Globus pallidus (tissue), 1 donor: ENCODE data around the gene TBX5.

ENCODE experiments used
- DNase-seq: peaks from one replicate; pipeline ENCODE4 v3.0.0-alpha.2; 2015; ENCODE audit warnings: low spot score

Gene TBX5

DNA sequence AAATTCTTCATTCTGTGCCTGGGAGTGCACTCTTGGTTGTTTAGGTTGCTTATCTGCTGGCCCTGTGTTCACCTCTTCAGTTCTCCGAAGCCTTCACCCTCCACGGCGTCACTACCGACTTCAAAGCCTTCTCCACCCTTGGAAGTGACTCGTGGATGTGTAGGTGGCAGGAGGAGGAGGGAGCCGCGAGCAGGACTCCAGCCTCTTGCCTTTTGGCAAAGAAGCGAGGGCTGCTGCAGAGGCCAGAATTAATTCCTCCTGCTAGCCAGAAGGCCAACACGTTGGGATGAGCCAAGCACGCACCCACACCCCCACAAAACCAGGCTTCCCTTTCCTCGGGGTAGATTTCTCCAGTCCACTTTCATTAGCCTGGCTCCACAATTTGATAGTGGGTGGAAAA lies 86.5 kb downstream of the TBX5 start:
- DNase-seq: no peak

- no peak for DNase-seq
These were observed 87.0 kb downstream of the TBX5 start for GRCh38 chr12:114318984-114319383.

DNA sequence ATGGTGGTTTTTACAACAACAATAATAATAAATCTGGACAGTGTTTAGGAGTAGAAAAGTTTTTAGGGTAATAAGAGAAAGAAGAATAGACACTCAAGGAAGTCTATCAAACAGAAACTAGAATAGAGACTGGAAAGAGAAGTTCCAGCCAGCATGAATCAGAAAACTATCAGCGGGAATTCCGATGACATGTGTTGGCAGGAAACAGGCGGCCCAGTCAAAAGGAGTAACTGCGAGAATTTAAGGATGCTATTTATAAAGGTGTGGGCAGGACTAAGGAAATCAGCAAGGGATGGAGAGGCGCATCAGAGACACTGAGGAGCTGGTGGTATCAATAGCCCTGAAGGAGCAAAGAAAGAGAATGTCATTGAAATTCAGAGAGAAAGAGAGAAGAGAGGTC lies 89.9 kb downstream of the TBX5 start:
- DNase-seq: no peak

DNA sequence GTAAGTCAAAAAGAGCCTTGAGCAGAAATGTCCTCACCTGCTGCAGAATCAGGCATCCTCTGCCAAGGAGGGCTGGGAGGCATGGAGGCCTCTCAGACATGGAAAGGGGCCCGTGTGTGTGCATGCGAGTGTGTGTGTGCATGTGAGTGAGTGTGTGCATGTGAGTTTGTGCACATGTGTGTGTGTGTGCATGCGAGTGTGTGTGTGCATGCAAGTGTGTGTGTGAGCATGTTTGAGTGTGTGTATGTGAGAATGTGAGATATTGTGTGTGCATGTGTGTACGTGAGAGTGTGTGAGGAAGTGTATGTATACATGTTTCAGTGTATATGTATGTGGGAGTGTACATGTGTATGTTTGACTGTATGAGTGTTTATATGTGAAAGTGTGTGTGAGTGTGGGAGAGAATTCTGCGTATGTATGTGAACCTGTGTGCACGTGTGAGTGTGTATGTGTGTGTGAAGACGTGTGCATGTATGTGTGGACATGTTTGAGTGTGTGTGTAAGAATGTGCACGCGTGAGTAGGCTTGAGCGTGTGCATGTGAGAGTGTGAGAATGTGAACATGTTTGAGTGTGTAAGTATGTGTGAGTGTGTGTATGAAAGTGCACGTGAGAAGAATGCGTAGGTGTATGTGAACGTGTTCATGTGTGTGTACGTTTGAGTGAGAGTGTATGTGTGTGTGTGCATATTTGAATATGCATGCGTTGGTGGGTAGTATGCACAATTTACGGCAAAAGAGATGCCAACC lies 90.8 kb downstream of the TBX5 start:
- DNase-seq: no peak

DNA sequence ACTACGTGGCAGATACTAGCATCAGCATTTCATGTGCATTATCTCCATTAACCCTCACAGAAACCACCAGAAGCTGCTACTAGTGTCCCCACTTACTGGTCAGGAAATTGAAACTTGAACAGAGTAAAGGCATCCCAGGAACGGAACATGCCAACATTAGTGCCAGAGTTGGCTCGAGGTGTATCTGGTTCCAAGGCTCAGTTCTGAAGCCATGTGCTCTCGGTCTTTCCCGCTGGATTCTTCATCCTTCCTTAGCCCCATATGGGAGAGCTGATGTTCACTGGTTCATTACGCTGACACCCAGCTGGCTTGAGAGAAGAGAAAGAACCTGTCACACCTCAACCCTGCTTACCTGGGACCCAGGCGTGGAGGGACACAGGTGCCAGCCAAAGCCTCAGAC lies 91.5 kb downstream of the TBX5 start:
- no peak for DNase-seq

DNA sequence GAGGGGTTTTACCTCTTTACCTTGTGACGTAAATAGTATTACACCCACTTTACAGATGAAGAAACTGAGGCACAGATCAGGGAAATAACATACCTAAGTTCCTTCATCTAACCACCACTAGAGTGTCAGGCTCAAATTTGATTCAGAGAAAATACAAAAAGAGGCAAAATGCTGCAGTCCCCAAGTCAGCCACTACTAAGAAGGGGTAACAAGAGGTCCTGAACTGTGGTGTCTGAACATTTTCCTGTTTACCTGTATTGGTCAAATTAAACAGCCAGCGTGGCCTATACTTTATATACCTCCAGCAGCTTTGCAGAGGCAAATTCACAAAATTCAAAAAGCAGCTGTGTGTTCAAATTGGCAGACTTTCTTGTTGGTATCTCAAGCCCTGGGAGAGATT lies 92.0 kb downstream of the TBX5 start:
- no peak for DNase-seq

DNA sequence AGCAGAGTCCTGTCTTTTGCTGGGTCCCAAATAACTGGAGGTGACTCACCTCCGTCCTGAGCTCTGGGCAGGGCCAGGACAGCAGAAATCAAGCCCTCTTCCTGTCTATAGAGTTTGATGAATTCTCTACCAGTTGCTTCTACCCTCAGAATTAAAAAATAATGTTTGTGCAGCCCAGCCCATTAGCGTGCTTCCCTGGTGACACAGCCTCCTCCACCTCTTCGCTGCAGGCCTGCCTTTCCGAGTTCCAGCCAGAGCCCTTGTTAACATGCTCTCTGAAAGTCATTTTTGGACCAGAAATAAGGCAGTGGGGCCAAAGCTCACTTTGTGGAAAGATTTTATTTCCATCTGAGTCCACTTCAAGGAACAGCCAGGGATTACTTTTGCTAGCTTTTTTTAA lies 94.0 kb downstream of the TBX5 start:
- peak; percentile 32 for DNase-seq

DNA sequence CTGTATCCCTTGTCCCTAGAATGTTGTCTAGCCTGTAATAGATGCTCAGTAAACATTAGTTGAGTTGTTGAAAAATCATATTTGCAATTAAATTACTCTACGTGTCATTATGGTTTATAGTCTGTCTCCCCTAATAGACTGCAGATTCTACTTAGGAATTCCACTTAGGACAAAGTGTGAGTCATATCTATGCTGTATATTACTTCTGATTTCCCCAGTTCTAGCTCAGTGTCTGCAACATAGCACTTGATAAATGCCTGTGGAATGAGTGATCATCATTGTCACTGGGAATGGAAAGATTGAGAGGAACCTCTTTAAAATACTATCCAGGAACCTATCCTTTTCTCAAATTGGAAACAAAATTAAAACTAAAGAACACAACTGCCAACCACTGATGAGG lies 99.3 kb downstream of the TBX5 start:
- no peak for DNase-seq

DNA sequence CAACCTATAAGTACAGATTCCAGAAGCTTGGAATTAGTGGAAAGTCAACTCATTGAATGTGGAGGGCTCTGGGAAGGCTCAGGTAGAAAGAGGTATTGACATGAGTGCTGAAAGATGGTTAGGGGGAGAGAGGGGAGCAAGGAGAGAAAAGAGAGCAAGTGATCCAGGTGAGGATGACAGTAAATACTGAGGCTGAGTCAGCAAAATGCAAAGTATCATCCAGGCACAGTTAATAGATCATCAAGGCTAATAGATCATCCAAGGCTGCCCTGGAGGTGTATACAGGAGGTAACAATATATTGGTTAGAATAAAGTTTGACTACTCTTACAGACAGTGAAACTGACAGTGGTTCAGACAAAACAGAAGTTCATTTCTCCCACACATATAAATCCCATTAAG lies 100.5 kb downstream of the TBX5 start:
- no peak for DNase-seq
